ENCODE results near the gene AP3B2. TPM values are rescaled to one million over a fixed set of nuclear protein-coding genes. Genes with fewer than 3 reads are reported as not detected.
"Not testable (repeated sequence)": the region's sequence is repeated elsewhere in the genome, so short reads cannot be mapped to it uniquely, and the experiment has no call there.

AP3B2 gene
- total RNA-seq, 3 donors from 2014 or later, result 0.67 to 5.4 (median 1.9) TPM

DNA sequence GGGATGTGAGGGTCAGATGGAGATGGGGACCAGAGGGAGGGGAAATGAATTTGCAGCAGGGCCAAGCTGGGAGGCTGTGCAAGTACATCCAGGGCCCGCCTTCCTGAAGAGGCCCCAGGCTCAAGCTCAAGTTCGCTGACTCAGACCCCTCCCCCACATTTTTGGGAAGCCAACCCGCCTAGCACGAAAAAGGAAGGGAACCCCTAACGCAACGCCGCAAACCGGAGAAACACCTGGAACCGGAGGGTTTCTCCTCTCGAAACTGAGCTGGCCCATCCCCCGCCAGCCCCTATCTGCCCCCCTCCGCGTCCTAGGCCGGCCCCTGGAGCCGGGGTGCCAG is 624 bp downstream of the AP3B2 start:
- Histone ChIP-seq H3K9me3 (no peaks in the 10 kb centered on the region), H3K36me3 (ENCODE audit: low read depth) (no peaks in the 10 kb centered on the region), H3K4me1 (ENCODE audit: low read depth) (no peaks in the 10 kb centered on the region), H3K4me3 (no peak overlapping the region)
- DNase-seq (no peak), ATAC-seq (no peak)
- intact Hi-C loops (cut with DNase I, micrococcal nuclease), result no loop called here
- TF ChIP-seq, protein P1, sequence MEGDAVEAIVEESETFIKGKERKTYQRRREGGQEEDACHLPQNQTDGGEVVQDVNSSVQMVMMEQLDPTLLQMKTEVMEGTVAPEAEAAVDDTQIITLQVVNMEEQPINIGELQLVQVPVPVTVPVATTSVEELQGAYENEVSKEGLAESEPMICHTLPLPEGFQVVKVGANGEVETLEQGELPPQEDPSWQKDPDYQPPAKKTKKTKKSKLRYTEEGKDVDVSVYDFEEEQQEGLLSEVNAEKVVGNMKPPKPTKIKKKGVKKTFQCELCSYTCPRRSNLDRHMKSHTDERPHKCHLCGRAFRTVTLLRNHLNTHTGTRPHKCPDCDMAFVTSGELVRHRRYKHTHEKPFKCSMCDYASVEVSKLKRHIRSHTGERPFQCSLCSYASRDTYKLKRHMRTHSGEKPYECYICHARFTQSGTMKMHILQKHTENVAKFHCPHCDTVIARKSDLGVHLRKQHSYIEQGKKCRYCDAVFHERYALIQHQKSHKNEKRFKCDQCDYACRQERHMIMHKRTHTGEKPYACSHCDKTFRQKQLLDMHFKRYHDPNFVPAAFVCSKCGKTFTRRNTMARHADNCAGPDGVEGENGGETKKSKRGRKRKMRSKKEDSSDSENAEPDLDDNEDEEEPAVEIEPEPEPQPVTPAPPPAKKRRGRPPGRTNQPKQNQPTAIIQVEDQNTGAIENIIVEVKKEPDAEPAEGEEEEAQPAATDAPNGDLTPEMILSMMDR (IDR thresholded peaks at IDR 0.05), result no peak

DNA sequence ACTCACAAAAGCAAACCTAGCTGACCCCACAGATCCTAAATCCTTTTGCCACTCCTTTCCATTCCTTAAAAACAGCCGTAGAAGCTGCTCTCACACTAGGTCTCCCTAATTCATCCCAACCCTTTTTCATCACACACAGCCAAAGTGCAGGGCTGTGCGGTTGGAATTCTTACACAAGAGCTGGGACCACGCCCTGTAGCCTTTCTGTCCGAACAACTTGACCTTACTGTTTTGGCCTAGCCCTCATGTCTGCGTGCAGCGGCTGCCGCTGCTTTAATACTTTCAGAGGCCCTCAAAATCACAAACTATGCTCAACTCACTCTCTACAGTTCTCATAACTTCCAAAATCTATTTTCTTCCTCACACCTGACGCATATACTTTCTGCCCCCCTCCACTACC is 3.8 kb downstream of the AP3B2 start:
- intact Hi-C loops (cut with DNase I, micrococcal nuclease); DNase-seq; ATAC-seq; H3K4me3 ChIP-seq; H3K36me3 ChIP-seq (ENCODE audit: low read depth); H3K4me1 ChIP-seq (ENCODE audit: low read depth); H3K9me3 ChIP-seq: not testable (repeated sequence)

DNA sequence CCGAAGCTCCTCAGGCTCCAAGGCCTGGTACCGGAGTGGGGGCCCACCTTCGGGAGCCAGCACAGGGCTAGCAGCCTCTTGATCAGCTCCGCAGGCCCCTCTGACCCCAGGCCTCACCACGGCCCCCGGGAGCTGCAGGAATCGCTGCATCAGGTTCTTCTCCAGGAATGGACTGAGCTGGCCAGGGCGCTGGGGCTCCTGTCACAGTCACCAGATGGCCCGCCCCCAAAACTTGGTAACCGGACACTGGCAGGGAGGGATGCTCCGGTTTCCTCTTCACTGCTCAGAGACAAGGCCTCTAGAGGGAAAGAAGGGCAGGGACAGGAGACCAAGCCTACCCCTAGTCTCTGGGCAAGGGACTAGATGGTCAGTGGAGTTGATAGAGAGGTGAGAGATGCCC is 9.9 kb downstream of the AP3B2 start:
- ATAC-seq, result no peak
- no peak overlapping the region for H3K4me3 ChIP-seq

DNA sequence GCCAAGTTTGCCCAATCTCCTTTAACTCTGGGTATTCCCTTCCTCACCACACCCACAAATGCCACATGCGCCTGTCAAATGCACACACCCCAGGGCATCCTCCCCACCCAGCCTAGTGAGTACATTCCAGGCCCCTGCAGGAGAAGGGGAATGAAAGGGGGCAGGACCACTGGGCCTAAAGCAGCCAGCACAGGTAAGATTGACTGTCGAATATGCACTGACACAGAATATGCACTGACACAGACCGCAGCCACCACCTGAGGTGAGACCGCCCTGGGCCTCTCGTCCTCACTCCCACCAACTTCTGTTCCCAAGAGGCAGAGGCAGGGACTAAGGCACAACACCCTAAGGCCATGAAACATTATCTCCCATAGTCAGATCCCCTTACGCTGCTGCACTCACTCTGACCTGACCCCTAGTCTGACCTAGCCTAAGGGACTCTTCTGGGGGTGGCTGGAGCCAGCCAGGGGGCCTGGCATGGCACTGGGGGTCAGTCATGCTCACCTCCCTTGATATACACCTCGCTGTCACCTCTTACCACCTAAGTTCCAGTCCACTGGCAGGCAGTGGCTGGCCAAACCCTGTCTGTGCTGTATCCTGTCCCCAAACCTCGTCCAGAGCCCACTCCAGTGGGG is 10.8 kb downstream of the AP3B2 start:
- intact Hi-C loops (cut with DNase I, micrococcal nuclease), result no loop called here
- H3K9me3 ChIP-seq, result no peaks in the 10 kb centered on the region
- H3K4me1 ChIP-seq (ENCODE audit: low read depth), result no peaks in the 10 kb centered on the region
- ATAC-seq (no peak), DNase-seq (no peak)
- no peak overlapping the region for H3K4me3 ChIP-seq
- H3K36me3 ChIP-seq (ENCODE audit: low read depth), result no peaks in the 10 kb centered on the region
- TF ChIP-seq, protein P1 (IDR thresholded peaks at IDR 0.05), result no peak

More for the DNA sequence above, 9.9 kb downstream of the AP3B2 start:
- Histone ChIP-seq H3K36me3 (ENCODE audit: low read depth) (no peaks in the 10 kb centered on the region), H3K4me1 (ENCODE audit: low read depth) (no peaks in the 10 kb centered on the region), H3K9me3 (no peaks in the 10 kb centered on the region)
- no peak for DNase-seq
- TF ChIP-seq, protein P1 (IDR thresholded peaks at IDR 0.05), result no peak
- intact Hi-C loops (cut with DNase I, micrococcal nuclease), result no loop called here

DNA sequence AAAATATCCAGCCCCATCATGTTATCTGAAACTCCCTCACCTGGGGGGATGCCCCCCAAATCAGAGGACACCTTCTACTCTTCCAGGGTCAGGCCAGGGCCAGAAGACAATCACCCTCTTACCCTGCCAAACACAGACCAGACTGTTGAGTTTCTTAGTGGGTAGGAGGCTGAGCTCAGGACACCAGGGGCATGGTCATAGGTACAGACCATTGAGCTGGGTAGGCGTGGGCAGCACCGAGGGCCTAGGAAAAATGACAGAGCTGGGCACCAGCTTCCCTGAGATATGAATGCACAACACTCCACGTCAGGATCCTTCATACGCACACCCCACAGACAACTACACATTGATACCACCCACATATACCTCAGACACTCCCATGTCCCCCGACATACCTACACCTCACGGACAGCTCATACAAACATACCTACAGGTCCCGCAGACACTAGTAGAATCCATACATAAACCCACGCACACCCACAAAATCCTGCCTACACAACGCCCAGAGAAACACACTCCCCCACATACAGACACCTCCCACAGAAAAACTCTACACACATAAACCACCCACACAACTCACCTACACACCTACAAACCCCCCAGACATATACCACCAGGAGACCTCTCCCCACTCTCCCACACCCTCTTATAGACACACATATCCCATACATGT is 11.8 kb downstream of the AP3B2 start:
- intact Hi-C loops (cut with DNase I, micrococcal nuclease), result no loop called here
- Histone ChIP-seq H3K4me1 (ENCODE audit: low read depth) (no peaks in the 10 kb centered on the region), H3K9me3 (no peaks in the 10 kb centered on the region), H3K36me3 (ENCODE audit: low read depth) (no peaks in the 10 kb centered on the region), H3K4me3 (no peak overlapping the region)
- ATAC-seq (no peak), DNase-seq (no peak)
- TF ChIP-seq, protein P1 (IDR thresholded peaks at IDR 0.05), result no peak

DNA sequence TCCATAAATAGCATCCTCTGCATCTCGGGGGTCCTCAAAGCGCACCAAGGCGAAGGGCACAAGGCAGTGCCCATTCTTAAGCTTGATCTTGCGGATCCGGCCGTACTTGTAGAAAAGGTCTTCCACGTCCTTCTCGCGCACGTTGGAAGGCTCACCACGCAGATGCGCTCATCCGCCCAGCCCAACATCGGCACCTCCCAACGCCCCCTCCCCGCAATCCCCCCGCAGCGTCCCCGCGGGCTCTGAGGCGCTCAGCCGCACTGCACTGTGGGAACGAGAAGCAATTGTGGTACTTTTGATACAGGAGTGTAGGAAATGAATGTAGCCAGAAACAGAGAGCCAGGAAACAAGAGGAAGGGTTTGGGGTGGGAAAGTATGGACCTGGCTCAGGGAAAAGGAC is 17.5 kb downstream of the AP3B2 start:
- Histone ChIP-seq H3K9me3 (no peaks in the 10 kb centered on the region), H3K4me3 (no peak overlapping the region), H3K36me3 (ENCODE audit: low read depth) (no peaks in the 10 kb centered on the region), H3K4me1 (ENCODE audit: low read depth) (no peaks in the 10 kb centered on the region)
- intact Hi-C loops (cut with DNase I, micrococcal nuclease), result no loop called here
- TF ChIP-seq, protein P1 (IDR thresholded peaks at IDR 0.05), result no peak
- ATAC-seq, result no peak
- DNase-seq, result no peak
